GM21717 (cell line): ENCODE measurements around the gene SIL1.
"Not testable (repeated sequence)": the region's sequence is repeated elsewhere in the genome, so short reads cannot be mapped to it uniquely, and the experiment has no call there.

Experiments
- ATAC-seq: cut with Tn5 transposase; IDR thresholded peaks from one replicate; pipeline ENCODE4 v1.9.1; 2021; ENCODE audit warnings: mild to moderate bottlenecking, moderate library complexity; ENCODE audit not compliant: unreplicated experiment

Gene SIL1

DNA sequence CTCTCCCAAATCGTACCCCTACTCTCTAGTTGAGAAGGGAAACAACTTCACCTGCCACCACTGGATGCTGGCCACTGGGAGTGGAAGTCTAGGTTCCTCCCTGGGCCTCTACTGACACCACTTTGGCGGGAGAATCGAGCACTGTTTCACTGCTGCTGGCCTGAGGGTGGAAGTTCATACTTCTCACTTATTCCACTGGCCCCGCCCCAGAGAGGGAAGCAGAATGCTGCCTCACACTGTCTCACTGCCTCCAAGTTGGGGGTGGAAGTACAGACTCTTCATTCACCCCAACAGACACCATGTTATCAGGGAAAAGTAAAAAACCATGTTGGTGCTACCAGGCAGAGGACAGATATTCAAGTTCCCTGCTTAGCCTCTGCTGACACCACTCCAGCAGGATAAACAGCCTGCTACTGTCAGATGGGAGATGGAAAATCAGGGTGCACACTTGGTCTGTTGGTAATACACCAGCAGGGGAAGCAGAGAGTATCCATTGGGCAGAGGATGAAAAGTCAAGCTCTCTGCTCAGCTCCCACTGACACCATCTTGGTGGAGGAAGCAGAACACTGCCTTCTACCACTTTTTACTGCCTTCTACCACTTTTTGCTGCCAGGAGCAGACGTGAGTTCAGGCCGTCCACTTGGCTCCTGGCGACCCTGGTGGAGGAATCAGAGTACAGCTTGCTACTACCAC is 159.4 kb downstream of the SIL1 start:
- no peak for ATAC-seq

DNA sequence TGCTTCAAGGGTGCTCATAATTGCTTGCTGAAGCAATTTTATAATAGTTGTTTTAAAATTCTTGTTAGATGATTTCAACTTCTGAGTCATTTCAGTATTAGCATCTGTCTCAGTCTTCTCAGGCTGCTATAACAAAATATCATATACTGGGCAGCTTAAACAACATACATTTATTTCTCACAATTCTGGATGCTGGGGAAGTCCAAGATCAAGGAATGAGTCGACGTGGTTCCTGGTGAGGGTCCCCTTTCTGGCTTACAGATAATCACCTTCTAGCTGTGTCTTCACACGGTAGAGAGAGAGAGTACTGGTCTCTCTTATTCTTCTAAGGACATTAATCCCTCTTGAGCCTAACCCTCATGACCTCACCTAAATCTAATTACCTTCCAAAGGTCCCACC is 160.4 kb downstream of the SIL1 start:
- no peak for ATAC-seq

DNA sequence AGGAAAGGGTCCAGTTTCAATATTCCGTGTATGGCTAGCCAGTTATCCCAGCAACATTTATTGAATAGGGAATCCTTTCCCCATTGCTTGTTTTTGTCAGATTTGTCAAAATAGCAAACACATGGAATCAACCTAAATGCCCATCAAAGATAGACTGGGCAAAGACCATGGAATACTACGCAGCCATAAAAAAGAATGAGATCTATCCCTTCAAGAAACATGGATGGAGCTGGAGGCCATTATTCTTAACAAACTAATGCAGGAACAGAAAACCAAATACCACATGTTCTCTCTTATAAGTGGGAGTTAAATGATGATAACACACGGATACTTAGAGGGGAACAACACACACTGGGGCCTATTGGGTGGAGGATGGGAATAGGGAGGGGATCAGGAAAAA is 161.8 kb downstream of the SIL1 start:
- ATAC-seq: not testable (repeated sequence)

DNA sequence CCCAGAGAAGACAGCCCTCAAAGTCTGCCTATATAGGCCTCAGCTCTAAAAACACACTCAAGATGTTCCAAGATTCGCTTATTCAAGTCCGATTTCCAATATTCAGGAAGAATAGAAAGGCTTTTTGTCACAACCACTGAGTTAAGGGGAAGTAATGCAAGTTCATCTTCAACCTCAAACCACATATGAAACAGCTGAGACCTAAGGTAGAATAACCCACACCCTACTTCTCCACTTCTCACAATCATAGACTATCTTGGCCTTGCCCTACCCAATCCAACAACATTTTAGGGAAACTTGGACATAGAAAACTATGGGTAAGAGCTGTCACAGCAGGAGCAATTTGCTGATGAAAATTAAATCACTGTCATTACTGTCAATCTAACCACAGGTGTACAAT is 171.0 kb downstream of the SIL1 start:
- ATAC-seq: no peak

DNA sequence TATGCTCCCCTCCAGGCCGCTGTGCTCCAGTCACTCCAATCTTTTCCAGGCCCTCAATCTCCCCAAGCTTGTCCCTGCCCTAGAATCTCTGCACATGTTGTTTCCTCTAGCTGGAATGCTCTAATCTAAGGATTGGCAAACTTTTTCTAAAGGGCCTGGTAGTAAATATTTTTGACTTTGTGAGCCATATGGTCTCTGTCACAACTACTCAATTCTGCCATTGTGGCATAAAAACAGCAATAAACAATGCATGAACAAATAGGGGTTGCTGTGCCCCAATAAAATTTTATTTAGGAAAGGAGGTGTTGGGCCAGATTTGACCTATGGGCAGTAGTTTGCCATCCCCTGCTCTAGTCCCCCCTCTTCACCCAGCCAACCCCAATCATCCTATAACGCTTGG is 172.5 kb downstream of the SIL1 start:
- no peak for ATAC-seq

DNA sequence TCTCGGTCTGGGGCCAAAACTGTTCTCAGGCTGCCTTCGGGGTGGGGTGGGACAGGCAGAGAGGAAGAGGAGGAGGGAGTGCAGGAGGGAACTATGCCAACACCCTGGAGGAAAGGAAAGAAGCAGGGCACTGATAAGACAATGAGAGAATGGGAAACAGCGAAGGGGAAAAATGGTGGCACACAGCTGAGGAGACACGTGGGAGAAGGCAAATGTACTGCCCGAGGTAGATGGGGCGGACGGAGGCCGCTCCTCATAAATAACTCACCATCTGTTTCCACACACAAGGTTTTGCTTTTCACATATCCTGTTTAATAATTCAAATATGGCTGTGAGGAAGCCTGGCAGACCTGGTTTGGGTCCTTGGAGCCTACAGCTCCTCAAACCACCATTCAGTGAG is 174.9 kb downstream of the SIL1 start:
- ATAC-seq: no peak

DNA sequence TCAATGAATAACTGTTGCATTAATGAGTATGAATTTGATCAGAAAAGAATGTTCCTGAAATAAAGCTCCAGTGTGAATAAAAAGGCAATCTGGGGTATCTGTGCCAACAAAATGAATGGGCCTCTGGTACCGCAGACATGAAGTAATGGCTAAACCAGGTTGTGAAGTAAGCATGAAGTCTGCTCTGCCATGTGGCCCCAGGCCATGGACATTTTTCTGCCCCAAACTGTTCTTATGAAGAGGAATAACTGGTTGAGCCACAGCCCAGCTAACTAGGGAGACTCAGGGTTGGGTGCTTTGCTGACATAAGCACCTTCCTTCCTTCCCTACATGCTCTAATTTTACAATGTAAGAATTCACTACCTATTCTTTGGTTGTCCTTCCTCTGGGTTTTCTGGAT is 175.6 kb downstream of the SIL1 start:
- no peak for ATAC-seq

DNA sequence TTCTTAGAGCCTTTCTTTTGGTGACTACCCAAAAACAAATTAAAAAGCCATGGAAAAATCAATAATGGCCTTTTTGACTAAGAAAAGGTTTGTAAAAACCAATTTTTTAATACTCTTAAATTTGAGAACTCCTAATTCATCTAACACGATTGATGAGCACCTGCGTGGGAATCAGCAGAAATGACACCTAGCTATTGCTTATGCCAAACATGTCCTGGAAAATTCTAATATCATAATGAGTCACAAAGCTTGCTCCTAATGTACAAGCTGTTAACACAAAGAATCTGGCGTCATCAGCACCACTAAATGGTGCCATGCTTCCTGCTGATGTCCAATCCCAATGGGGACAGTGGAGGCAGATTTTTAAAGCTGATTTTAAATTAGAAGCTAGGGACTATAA is 176.8 kb downstream of the SIL1 start:
- no peak for ATAC-seq

DNA sequence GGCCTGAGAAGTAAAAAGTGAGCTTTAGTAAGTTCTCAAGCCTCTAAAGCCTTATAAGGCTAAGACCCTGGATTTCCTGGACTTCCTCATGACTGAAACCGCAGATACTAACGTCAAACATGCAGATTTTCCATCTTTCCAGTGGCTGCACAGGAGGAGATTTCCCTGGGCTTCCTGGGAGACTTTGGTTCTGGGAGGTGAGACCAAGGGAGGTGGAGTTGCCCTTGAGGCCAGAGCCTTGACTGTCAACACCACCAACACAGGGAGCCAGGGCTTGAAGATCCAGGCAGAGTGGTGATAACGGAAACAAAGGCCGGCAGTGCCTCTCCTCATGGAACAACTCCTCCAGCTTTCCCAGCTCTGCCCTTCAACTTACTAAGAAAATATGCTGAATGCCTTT is 178.3 kb downstream of the SIL1 start:
- ATAC-seq: no peak

DNA sequence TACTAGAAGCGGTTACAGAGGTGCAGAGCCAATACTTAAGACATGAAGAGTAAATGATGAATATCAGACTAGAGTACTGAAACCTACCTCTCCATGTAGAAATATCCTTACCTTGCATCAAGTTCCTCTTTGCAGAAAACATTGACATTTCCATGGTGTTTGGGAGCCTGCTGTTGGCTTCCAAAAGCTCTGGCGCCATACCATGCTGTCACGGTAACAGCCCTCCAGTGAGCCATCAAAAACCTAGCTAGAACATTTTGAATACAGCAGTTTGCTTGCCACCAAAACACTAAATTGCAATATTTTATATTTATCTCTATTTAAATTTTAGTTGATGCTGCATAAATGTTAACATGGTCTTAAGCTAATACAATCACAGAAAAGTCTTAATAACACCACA is 179.0 kb downstream of the SIL1 start:
- ATAC-seq: no peak

DNA sequence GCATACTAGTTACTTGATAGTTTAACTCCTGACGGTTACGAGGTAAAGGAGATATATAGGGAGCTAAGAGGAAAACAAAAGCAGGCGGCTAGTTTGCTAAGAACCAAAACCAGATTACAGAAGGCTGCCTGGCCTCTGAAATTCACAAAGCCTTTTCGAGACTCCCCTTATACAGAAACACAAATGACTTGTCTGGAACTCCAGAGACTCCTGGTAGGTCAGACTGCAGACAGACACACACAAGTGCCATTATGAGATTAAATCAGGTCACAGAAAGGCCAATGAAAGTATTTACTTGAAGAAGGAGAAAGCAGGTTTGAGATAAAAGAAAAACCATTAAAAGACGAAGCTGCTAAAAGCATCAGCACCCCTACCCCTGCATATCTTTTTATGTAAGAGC is 180.5 kb downstream of the SIL1 start:
- no peak for ATAC-seq

DNA sequence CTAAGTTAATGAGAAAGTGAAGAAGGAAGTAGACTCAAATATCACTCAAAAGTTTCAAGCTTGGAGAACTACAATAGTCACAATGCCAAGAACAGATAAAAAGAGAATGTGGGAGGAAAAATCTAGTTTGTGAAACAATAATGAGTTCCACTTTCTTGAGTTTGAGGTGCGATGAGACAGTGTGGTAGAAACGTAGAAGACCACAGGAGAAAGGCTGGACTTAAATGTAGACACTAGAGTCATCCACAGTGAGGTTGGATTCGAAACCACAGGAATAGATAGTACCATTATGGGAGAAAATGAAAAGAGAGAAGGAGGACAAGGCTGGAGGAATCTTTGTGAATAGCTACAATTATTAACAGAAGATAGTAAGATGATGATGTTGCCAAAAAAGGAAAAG is 182.0 kb downstream of the SIL1 start:
- no peak for ATAC-seq

DNA sequence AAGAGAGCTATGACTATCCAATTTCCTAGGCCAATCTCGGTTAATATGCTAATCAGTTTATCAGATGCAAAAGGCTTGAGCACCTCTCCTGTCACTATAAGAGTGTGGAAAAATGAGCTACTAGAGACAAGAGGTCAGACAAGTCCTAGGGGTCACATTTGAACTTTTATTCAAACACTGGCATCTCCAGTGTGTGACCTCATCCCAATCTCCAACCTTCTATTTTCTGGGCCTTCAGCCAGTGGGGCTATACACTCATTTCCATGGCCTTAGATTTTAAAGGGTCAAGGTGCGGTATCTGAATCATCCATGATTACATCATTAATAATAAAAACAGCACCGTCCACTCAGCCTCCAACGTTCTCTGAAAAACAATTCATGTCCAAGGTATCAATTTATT is 183.4 kb downstream of the SIL1 start:
- no peak for ATAC-seq

DNA sequence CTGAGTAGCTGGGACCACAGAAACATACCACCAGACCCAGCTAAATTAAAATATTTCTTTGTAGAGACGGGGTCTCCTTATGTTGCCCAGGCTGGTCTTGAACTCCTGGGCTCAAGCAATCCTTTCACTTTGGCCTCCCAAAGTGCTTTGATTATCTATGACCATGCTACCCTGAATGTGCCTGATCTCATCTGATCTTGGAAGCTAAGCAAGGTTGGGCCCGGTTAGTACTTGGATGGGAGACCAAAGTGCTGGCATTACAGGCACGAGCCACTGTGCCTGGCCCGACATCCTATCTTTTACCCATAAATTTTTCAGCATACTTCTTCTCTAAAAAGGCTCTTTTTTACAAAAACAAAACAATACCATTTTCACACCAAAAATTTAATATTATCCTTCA is 186.0 kb downstream of the SIL1 start:
- ATAC-seq: no peak

DNA sequence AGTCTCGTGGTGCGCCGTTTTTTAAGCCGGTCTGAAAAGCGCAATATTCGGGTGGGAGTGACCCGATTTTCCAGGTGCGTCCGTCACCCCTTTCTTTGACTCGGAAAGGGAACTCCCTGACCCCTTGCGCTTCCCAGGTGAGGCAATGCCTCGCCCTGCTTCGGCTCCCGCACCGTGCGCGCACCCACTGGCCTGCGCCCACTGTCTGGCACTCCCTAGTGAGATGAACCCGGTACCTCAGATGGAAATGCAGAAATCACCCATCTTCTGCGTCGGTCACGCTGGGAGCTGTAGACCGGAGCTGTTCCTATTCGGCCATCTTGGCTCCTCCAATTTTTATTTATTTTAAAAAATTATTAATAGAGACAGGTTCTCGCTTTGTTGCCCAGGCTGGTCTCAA is 187.0 kb downstream of the SIL1 start:
- ATAC-seq: not testable (repeated sequence)

DNA sequence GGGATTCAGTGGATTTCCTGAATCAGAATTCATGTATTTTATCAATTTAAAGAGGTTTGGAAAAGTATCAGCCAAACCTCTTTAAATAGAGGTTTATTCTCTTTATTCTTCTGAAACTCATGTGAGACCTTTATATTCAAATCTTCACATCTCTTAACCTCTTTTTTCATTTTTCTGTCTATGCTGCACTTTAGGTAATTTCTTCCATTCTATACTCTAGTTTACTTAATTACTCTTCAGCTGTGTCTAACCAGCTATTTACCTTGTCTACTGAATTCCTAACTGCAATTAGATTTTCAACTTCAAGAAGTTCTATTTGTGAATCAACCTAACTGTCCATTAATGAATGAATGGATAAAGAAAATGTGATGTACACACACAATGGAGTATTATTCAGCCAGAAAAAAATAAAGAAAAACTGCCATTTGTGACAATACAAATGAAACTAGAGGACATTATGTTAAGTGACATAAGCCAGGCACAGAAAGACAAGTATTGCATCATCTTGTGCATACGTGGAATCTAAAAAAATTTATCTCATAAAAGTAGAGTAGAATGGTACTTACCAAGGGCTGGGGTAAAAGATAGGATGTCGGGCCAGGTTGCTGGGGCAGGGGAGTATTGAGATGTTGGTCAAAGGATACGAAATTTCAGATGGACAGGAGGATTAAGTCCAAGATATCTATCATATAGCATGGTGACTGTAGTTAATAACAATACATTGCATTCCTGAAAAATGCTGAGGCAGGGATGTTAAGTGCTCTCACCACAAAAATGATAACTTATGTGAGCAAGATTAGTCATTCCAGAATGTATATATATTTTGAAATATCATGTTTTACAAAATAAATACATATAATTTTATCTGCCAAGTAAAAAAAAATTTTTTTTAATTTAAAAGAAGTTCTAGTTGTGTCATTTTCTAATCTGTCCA is 193.5 kb downstream of the SIL1 start:
- no peak for ATAC-seq

DNA sequence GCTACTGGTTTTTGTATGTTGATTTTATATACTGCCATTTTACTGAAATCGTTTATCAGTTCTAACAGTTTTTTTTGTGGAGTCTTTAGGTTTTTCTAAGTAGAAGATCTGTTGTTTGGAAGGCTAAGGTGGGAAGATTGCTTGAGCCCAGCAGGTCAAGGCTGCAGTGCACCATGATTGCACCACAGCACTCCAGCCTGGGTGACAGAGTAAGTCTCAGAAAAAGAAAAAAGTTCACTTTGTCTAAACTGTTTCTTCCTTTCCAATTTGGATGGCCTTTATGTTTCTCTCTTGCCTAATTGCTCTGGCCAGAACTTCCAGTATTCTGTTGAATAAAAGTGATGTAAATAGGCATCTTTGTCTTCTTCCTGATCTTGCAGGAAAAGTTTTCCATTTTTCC is 198.5 kb downstream of the SIL1 start:
- ATAC-seq: no peak

DNA sequence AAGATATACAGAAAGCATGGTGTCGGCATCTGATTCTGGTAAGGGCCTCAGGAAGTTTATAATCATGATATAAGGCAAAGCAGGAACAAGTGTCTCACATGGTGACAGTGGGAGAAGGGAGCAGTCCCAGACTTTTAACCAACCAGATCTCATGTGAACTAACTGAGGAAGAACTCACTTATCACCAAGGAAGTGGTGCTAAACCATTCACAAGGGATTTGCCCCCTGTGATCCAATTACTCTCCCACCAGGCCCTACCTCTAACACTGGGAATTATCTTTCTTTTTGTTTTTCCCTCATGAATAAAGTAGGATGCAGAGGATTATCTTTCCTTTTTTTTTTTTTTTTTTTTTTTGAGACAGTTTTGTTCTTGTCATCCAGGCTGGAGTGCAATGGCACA is 199.6 kb downstream of the SIL1 start:
- no peak for ATAC-seq

DNA sequence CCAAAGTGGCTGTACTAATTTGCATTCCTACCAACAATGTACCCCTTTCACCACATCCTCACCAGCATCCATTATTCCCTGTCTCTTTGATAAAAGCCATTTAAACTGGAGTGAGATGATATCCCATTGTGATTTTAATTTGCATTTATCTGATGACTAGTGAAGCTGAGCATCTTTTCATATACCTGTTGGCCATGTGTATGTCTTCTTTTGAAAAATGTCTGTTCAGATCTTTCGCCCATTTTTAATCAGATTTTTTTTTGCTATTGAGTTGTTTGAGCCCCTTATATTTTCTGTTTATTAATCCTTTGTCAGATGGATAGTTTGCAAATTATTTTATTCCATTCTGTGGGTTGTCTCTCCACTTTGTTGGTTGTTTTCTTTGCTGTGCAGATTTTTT is 202.0 kb downstream of the SIL1 start:
- ATAC-seq: no peak

DNA sequence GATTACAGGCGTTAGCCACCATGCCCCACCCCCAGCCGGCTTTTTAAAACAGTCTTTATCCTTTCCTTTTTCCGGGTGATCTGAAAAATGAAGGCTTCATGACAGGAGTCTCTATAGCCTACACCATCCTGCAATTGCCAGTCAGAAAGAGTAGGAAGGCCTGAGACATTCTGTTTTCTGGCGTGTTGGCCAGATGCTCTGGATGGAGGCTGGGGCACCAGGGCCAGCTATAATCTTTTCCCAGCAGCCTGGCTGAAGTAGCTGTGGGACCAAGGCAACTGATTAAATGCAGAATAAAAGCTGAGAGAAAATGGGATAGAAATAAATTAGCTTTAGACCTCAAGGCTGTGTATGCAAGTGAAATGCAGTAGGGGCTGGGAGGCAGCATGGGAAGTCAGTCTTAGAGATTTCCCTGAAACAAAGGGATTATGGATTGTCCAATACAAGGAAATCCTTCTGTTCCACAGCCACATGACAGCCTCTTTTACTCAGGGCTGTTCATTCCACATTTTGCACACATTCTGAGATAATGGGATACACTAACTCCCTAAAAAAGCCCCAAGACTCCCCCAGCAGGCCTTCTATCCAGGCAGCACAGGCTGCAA is 207.1 kb downstream of the SIL1 start:
- ATAC-seq: no peak

DNA sequence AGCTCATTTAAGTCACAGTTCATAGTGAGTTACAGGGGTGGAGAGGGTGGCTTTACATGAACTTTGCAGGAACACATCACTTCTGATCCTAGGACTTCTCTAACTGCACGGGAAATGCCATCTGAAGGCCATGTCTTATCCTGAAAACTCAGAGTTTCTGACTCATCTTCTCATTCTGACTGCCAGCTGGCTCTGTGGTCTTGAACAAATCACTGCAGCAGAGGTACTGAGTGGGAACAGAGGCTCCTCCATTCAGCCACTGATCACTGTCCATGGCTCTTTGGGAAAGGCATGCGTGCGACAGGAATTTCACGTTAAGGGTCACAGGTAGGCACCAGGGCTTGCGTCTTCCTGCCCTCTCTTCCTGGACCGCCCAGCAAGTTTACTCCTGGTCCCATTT is 208.4 kb downstream of the SIL1 start:
- no peak for ATAC-seq

DNA sequence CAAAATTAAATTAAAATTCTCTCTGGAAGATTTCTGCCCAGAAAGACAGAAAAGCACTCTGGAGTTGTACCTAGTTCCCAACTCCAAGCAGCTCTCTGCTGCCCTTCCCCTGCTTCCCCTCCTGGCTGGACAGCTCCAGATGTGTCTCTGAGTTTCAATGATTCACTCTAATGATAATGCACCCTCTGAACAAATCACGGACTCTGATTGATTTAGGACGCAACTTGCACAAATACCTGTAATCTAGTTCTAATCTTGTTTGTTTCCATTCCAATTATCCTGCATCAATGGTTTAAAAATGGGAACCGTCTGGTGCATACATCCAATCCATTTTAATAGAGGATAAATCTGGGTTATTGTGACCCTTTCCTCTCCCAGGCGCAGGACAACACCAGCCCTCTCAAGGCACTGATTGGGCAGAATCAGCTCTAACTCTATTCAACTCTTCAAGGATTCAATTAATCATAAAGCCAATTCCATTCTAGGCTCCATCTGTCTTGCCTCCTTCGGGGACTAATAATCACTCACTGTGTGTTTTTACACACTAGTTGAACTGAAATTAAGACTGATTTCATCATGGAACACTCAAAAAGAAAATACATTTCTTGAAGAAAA is 211.9 kb downstream of the SIL1 start:
- no peak for ATAC-seq
